Activated CD4-positive, CD25-positive, alpha-beta regulatory T cell treated with anti-CD3 and anti-CD28 coated beads, Interleukin-2, amount 50 U/mL, for 72 hours (primary cell): ENCODE data around the gene SMYD3.
A peak's percentile ranks its signal among the peaks of the same experiment; 100 is the strongest.

Experiments
- DNase-seq: peaks from one replicate; pipeline ENCODE4 v3.0.0; 2021

Gene SMYD3

DNA sequence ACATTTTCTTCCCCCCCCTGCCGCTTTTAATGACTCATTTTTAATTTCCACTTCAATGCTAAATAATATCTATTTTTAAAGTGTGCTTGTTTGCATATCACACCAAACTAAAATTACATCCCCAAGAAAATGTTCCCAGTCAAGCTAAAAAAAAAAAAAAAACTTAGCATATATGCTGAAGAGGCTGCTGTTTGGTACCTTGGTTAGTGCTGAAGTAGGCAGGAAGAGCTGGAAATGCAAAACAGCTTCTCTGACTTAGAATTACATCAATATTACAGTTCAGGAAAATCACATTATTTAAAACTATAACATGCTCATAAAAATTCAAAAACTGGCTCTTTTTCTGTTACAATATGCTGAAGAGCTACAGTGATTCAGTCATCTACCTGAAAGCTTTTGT is 372.3 kb downstream of the SMYD3 start:
- no peak for DNase-seq

- no peak for DNase-seq
Measured at GRCh38 chr1:246131095-246131494, 376.0 kb downstream of the SMYD3 start.

- DNase-seq: no peak
Measured at GRCh38 chr1:246128494-246129069, 378.5 kb downstream of the SMYD3 start.

DNA sequence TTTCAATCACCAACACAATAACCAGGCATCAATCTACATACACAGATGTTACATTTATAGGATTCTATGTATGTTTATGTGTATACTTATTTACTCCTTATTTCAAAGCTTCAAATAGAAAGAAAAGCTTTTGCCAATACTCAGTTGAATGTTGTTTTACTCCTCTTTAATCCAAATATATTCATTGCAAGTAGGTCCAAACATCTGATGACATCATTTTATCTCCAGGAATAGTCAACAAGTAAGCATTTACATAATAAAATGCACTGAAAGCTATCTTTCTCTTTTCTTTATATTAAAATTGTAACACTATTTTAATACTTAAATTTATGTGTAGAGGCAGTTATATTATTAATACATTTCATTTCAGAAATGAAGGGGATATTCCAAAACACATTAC is 380.5 kb downstream of the SMYD3 start:
- no peak for DNase-seq

DNA sequence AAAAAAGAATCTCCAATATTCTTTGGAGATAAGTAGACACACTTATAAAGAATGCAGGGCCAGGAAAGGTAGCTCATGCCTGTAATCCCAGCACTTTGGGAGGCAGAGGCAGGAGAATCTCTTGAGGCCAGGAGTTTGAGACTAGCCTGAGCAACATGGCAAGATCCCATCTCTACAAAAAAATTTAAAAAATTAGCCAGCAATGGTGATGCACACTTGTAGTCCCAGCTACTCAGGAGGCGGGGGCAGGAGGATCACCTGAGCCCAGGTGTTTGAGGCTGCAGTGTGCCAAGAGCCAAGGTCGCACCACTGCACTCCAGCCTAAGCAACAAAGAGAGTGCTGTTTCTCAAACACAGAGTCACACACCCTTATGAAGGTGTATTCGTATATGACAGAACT is 385.0 kb downstream of the SMYD3 start:
- DNase-seq: no peak

- DNase-seq: no peak
Measured at GRCh38 chr1:246121533-246121932, 385.5 kb downstream of the SMYD3 start.

GRCh38 chr1:246117066-246117791 is 389.9 kb downstream of the SMYD3 start:
- peak; percentile 32 for DNase-seq

DNA sequence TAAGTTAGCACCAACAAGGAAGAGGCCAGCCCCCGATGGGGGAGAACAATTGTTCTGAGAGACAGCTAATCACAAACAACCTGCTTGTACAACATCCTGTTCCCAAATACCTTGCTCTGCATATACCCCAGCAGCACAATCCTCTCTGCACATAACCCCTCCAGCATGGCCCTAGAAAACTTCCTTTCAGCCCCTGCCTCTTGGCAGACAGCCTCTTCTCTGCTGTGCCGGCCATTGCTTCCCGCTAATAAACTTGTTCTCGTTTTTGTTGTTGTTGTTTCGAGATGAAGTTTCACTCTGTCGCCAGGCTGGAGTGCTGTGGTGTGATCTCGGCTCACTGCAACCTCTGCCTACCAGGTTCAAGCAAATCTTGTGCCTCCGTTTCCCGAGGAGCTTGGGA is 392.7 kb downstream of the SMYD3 start:
- no peak for DNase-seq

GRCh38 chr1:246113555-246114095 is 393.5 kb downstream of the SMYD3 start:
- no peak for DNase-seq

DNA sequence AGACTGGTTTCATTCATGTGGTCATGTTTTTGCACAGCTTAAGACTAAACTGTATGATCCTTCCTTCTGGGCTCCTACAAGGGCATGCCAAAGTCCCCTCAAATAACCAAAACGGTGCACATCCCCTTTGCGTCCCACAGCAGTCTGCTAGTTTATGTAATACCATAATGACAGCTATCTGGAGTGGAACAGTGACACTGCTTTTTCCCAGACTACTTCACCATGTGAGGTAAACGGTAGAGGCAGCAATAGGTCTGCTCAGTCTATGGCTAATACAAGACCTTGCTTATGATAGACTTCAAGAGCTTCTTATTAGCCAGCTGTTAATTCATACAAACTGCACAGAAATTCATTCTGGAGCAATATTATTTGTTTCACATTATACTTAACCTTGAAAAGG is 395.5 kb downstream of the SMYD3 start:
- no peak for DNase-seq

- DNase-seq: no peak
Measured at GRCh38 chr1:246110343-246111219, 396.5 kb downstream of the SMYD3 start.

DNA sequence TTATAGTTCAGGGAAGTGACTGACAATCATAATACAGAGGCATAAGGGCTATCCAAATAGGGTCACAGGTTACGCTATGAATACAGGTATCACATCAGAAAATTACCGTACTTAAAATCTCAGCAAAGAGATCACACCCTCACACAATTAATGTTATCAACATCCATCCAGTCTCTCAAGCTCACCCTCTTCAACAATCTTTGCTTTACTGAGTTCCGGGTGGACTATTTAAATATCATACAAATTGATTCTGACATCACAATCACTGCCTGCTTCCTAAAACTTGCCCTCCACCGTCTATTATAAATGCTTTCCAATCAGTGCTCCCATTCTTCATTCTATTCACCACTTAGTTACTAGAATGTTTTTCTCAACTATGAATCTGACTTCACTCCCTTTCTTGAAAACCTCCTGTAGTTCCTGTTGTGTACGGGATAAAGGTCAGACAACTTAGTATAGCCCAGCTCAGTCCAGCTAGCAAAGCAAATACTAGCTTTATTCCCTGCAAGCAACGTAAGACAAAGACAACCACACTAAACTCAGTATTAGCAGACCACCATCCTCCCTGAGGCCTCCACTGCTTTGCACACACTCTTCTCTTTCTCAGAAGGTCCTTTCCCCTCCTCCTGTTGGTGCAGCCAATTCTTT is 398.7 kb downstream of the SMYD3 start:
- no peak for DNase-seq

DNA sequence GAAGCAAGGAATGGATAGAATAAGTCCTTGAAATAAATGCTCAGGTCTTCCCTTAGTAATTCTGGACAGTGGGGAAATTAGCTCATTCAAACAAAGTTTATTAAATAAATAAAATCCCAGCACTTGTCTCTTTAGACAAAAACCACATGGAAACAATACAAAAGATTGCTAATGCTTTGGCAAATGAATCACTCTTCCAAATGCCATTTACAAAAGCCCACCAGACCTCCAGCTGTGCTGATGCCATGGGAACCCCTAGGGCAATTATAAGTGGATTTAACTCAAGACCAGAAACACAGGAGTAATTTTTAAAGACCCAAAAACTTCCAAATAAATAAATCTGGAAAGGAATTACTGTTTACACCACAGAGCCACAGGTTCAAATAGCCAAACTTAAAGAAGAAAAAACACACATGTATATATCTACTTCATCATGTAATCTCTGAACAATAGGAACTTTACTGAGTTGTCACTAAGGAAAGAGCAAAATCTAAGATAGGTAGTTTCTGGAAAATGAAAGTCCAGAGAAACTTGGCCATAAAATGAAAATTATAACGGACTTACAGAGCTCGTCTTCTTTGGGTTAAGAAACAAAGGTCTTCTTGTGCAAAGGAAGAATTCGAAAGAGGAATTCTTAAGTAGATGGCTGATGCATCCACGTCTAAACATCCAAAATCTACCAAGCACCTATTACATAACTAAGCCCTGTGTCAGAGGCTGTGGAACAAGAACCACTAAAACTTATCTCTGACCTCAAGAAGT is 399.4 kb downstream of the SMYD3 start:
- no peak for DNase-seq

- DNase-seq: no peak
Measured at GRCh38 chr1:246106342-246106763, 400.7 kb downstream of the SMYD3 start.

- DNase-seq: no peak
Measured at GRCh38 chr1:246104927-246105326, 402.2 kb downstream of the SMYD3 start.

GRCh38 chr1:246099570-246099969 is 407.5 kb downstream of the SMYD3 start:
- no peak for DNase-seq

GRCh38 chr1:246096356-246096755 is 410.7 kb downstream of the SMYD3 start:
- no peak for DNase-seq

DNA sequence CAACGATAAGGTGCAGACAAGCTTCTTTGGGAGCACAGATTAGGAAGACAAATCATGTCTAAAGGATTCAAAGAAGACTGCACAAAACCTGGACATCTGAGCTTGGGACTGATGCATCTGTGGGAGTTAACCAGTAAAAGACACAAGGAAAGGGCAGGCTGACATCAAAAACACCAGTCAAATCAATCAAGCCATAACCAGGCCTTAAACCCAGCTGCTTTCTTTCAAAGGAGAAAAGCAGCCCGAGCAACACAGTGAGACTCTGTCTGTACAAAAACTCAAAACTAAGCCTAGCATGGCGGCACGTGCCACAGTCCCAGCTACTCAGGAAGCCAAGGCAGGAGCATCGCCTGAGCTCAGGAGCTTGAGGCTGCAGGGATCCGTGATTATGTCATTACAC is 411.6 kb downstream of the SMYD3 start:
- DNase-seq: no peak

GRCh38 chr1:246093230-246093629 is 413.8 kb downstream of the SMYD3 start:
- DNase-seq: no peak

DNA sequence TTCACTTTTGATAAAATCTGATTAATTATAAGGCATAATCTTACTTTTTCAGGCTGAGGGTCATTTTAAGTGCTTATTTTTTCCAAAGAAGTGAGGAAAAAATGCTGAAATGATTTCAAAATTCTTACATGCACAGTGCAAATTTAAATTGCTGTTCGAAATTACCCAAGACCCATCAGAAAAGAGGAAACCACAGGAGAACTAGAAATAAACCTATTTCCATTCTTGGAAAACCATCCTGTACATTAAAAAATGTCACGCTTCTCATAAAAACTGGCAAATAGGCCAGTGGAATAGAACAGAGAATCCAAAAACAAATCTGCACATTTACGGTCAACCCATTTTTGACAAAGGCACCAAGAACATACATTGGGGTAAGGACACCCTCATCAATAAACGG is 414.9 kb downstream of the SMYD3 start:
- DNase-seq: no peak

GRCh38 chr1:246091477-246091876 is 415.6 kb downstream of the SMYD3 start:
- no peak for DNase-seq

- no peak for DNase-seq
Measured at GRCh38 chr1:246086191-246086590, 420.9 kb downstream of the SMYD3 start.
